ENCODE results near the gene CATSPERE.

GRCh38 chr1:244573768-244574167 lies 112.7 kb downstream of the CATSPERE start:
- TF ChIP-seq CTCF (IDR thresholded peaks at IDR 0.05) (no peak), ZFX (IDR thresholded peaks at IDR 0.05; ENCODE audit: borderline replicate concordance) (no peak)

All from 22Rv1 (cell line).